ENCODE data around the gene AUTS2. TPM values are rescaled to one million over a fixed set of nuclear protein-coding genes. Genes with fewer than 3 reads are reported as not detected.

AUTS2 gene
- total and polyA plus RNA-seq, 2 of the 8 experiments (the other 6 are each of a cell fraction or from before 2014, with no cell fraction given): 25.9 to 101 TPM

- peak; percentile 12 for TF ChIP-seq CHD7 (IDR thresholded peaks at IDR 0.05; ENCODE audit: insufficient replicate concordance, low read length)
Observed at GRCh38 chr7:70793060-70793459, 1194.8 kb downstream of the AUTS2 start (continued).
